PC-9 (cell line): ENCODE results near the gene TSEN15. TPM values are rescaled to one million over a fixed set of nuclear protein-coding genes. Genes with fewer than 3 reads are reported as not detected.

Source experiments
- BruUV-seq: library from RNA; stranded (reverse); fragments of 400-500 nt; replicated peaks from 2 replicates; lab custom pipeline; 2021; lab: Mats Ljungman, UMichigan
- CTCF ChIA-PET: fragments of 300-600 bp; sonication (Branson Sonifier 250); formaldehyde crosslinking; loops from one replicate; lab custom pipeline; 2022; ENCODE audit warnings: antibody characterized with exemption; lab: Charles Lee
- POLR2A ChIA-PET: fragments of 300-600 bp; sonication (Branson Sonifier 250); formaldehyde crosslinking; loops from one replicate; lab custom pipeline; 2022; ENCODE audit warnings: antibody characterized with exemption; ENCODE audit not compliant: unreplicated experiment; lab: Charles Lee
- DNase-seq, 2 experiments: peaks; one replicate each; pipeline versions ENCODE4 v3.0.0 to v3.0.0-alpha.2; 2015 to 2022; ENCODE audit warnings: mixed read lengths in 1 of 2
- H2AFZ ChIP-seq: fragments of 200-600 bp; sonication (generic); 2 replicates; pipeline ENCODE4 v1.8.1; 2017; ENCODE audit warnings: antibody characterized with exemption
- H3F3A ChIP-seq: fragments of 200-600 bp; sonication (generic); 2 replicates; pipeline ENCODE4 v1.8.1; 2017; ENCODE audit warnings: antibody characterized with exemption, mild to moderate bottlenecking, low read depth; ENCODE audit not compliant: insufficient read depth
- H3K27ac ChIP-seq: fragments of 200-600 bp; sonication (generic); 2 replicates; pipeline ENCODE4 v1.6.1; 2016; ENCODE audit warnings: mixed run types
- H3K27me3 ChIP-seq: fragments of 200-600 bp; sonication (generic); 2 replicates; pipeline ENCODE4 v1.6.1; 2016; ENCODE audit warnings: low read depth, mixed run types; ENCODE audit not compliant: insufficient read depth
- H3K36me3 ChIP-seq: fragments of 200-600 bp; sonication (generic); 2 replicates; pipeline ENCODE4 v1.6.1; 2016; ENCODE audit warnings: low read depth, mixed run types
- H3K4me1 ChIP-seq: fragments of 200-600 bp; sonication (generic); replicated peaks from 2 replicates; pipeline ENCODE4 v1.6.1; 2016; ENCODE audit warnings: mixed run types; ENCODE audit not compliant: insufficient read depth
- H3K4me2 ChIP-seq: fragments of 200-600 bp; sonication (generic); 2 replicates; pipeline ENCODE4 v1.6.1; 2017; ENCODE audit warnings: mixed run types
- H3K4me3 ChIP-seq: fragments of 200-600 bp; sonication (generic); 2 replicates; pipeline ENCODE4 v1.6.1; 2016; ENCODE audit warnings: mixed run types
- H3K79me2 ChIP-seq: fragments of 200-600 bp; sonication (generic); 2 replicates; pipeline ENCODE4 v1.6.1; 2017; ENCODE audit warnings: low read depth, mixed run types
- H3K9me2 ChIP-seq: fragments of 200-600 bp; sonication (generic); 2 replicates; pipeline ENCODE4 v1.8.1; 2017; ENCODE audit warnings: mild to moderate bottlenecking; ENCODE audit not compliant: insufficient read depth
- H3K9me3 ChIP-seq: fragments of 200-600 bp; sonication (generic); 2 replicates; pipeline ENCODE4 v1.8.1; 2016; ENCODE audit warnings: low read depth; ENCODE audit not compliant: insufficient read depth
- H4K20me1 ChIP-seq: fragments of 200-600 bp; sonication (generic); 2 replicates; pipeline ENCODE4 v1.8.1; 2017; ENCODE audit not compliant: insufficient read depth
- CTCF ChIP-seq: fragments of 200-600 bp; sonication (generic); conservative IDR thresholded peaks from 2 replicates; pipeline ENCODE4 v1.6.1; 2017; ENCODE audit warnings: mixed run types, antibody characterized with exemption, mild to moderate bottlenecking, moderate library complexity
- EZH2 ChIP-seq: fragments of 200-600 bp; sonication (generic); IDR thresholded peaks from 2 replicates; pipeline ENCODE4 v1.8.0; 2017; ENCODE audit warnings: antibody characterized with exemption, low read depth
- intact Hi-C: fragments of 100-400 bp; cut with micrococcal nuclease; formaldehyde crosslinking; loops from one replicate; pipeline ENCODE4 v1.10.0; 2022; ENCODE audit not compliant: unreplicated experiment
- total RNA-seq: library from RNA; stranded (reverse); gene quantifications from 2 replicates; pipeline ENCODE4 v1.2.3, GENCODE V29; 2021

The TSEN15 gene
- total RNA-seq, 1 experiment from 2014 or later = 46.0 TPM

DNA sequence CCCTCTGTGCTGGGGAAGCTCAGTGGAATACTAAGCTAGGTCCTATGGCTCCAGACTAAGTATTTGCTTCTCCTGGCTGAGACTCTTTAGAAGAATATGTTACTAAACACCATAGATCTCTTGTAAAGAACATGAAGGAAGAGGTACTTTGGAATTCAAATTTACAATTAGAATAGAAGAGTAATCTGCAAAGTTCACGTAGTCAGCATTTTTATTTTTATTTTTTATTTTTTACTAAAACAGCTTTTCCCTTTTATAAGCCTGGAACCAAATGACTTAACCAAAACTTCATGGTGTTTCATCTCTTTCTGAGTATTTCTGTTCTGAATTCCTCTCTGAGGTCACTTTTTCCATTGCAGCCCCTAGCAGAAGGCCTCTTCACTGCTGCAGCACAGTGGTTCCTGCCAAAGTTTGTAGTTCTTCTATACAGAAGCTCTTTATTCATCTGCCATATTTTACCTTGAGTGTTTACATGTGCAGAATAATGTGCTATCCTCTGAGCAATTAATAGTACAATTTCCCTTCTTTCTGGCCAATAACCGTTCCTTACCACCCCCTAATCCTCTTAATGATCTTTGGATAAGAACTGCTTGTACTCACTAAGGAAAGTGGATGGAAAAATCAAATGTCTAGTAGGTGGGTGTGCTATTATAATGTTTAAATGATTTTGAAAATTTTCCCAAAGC lies 27.2 kb downstream of the TSEN15 start:
- Histone ChIP-seq H2AFZ (no peak overlapping the region), H4K20me1 (0 out of 2 replicates have a peak, but pooled peaks cover 5% of the 10 kb centered on the region), H3K36me3 (peaks cover 4% of the 10 kb centered on the region; the same call in 1 of the 2 replicates), H3K4me1 (no peaks in the 10 kb centered on the region), H3K9me2 (no peaks in the 10 kb centered on the region), H3F3A (0 out of 2 replicates have a peak, but pooled peaks cover 4% of the 10 kb centered on the region), H3K27ac (no peak overlapping the region), H3K9me3 (0 out of 2 replicates have a peak, but pooled peaks cover 8% of the 10 kb centered on the region), H3K4me3 (no peak overlapping the region), H3K79me2 (no peaks in the 10 kb centered on the region), H3K4me2 (no peak overlapping the region), H3K27me3 (no peaks in the 10 kb centered on the region)
- intact Hi-C loops = loop anchor here (10.0 kb wide), 1 partner anchor 306 kb away; the partner anchor contains the start of gene C1orf21
- TF ChIP-seq EZH2 (no peak), CTCF (no peak)
- DNase-seq = no peak
- ChIA-PET POLR2A (no interaction called here), CTCF (no interaction called here)
- BruUV-seq = no TSS peak

DNA sequence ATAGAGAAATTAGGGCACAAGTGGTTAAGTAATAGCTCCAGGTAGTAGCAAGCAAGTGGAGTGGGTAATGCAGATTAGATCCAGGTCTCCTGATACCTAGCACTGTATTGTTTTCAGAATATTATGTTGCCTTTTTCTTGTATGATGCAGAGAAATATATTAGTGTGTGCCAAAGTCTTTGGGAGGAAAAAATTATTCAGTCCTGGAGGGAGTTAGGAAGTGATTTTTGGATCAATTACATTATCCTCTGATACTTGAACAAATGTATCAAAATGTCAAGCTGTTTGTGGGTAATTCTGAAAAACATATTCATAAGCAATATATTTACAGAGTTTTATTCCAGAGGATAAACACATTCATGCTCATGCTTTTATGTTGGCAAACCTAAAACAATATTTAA lies 28.8 kb downstream of the TSEN15 start:
- POLR2A ChIA-PET = interaction anchor here (0.6 kb wide), 1 partner anchor 758 kb away, joined by 3 read pairs; no protein-coding TSS in a partner anchor
- intact Hi-C loops = no loop called here
- no peak overlapping the region for H2AFZ ChIP-seq
- H3K4me1 ChIP-seq = no peaks in the 10 kb centered on the region
- no TSS peak for BruUV-seq
- H3K4me3 ChIP-seq = no peak overlapping the region
- H3K27me3 ChIP-seq = no peaks in the 10 kb centered on the region
- no peaks in the 10 kb centered on the region for H3K9me2 ChIP-seq
- TF ChIP-seq CTCF = no peak
- TF ChIP-seq EZH2 = no peak
- CTCF ChIA-PET = no interaction called here
- H3K36me3 ChIP-seq = peaks cover 4% of the 10 kb centered on the region; the same call in 1 of the 2 replicates
- no peak for DNase-seq
- H3K9me3 ChIP-seq = 0 out of 2 replicates have a peak, but pooled peaks cover 8% of the 10 kb centered on the region
- 0 out of 2 replicates have a peak, but pooled peaks cover 5% of the 10 kb centered on the region for H4K20me1 ChIP-seq
- H3F3A ChIP-seq = no peaks in the 10 kb centered on the region
- H3K4me2 ChIP-seq = no peak overlapping the region
- H3K27ac ChIP-seq = no peak overlapping the region
- no peaks in the 10 kb centered on the region for H3K79me2 ChIP-seq

- Histone ChIP-seq H3K79me2 (no peaks in the 10 kb centered on the region), H3K9me3 (no peaks in the 10 kb centered on the region), H3K4me2 (no peak overlapping the region), H2AFZ (no peak overlapping the region), H3K27me3 (no peaks in the 10 kb centered on the region), H3K4me3 (no peak overlapping the region), H3K4me1 (no peaks in the 10 kb centered on the region), H3F3A (no peaks in the 10 kb centered on the region), H3K27ac (no peak overlapping the region), H3K9me2 (no peaks in the 10 kb centered on the region), H3K36me3 (no peaks in the 10 kb centered on the region), H4K20me1 (0 out of 2 replicates have a peak, but pooled peaks cover 5% of the 10 kb centered on the region)
- no peak for DNase-seq
- BruUV-seq = no TSS peak
- TF ChIP-seq CTCF = no peak
- ChIA-PET POLR2A (no interaction called here), CTCF (no interaction called here)
- intact Hi-C loops = no loop called here
Observed at GRCh38 chr1:184082541-184083415, 31.2 kb downstream of the TSEN15 start.
